Stimulated activated naive CD8-positive, alpha-beta T cell treated with anti-CD3 and anti-CD28 coated beads, Interleukin-15, Interleukin-2, amounts not matched to agents 100 ng/mL and 50 ng/mL, for 24 hours (primary cell): ENCODE data around the gene TFAP2D.

Experiments used
- H3K27ac Mint-ChIP-seq: one replicate; pipeline ENCODE4 v1.8.0; 2021; ENCODE audit warnings: mild to moderate bottlenecking, mixed read lengths
- H3K27me3 Mint-ChIP-seq: one replicate; pipeline ENCODE4 v1.8.0; 2021; ENCODE audit warnings: mixed read lengths
- H3K36me3 Mint-ChIP-seq: one replicate; pipeline ENCODE4 v1.8.0; 2021; ENCODE audit warnings: low read depth, mixed read lengths
- H3K4me1 Mint-ChIP-seq: one replicate; pipeline ENCODE4 v1.8.0; 2021; ENCODE audit warnings: low read depth, mixed read lengths
- H3K4me3 Mint-ChIP-seq: one replicate; pipeline ENCODE4 v1.8.0; 2021; ENCODE audit warnings: mild to moderate bottlenecking, mixed read lengths
- H3K9me3 Mint-ChIP-seq: one replicate; pipeline ENCODE4 v1.8.0; 2021; ENCODE audit warnings: mixed read lengths

TFAP2D gene

GRCh38 chr6:50713226-50713625, at the start of gene TFAP2D:
TSS of gene TFAP2D (plus strand) at chr6:50713526. CDS start at chr6:50714056, 530 bp downstream.
- Mint-ChIP-seq H3K36me3 (peaks cover 8% of the 10 kb centered on the region), H3K27me3 (peaks cover 86% of the 10 kb centered on the region), H3K4me1 (no peaks in the 10 kb centered on the region), H3K27ac (peak within 1 kb of the TSS; percentile 55), H3K9me3 (peaks cover 7% of the 10 kb centered on the region), H3K4me3 (no peak within 1 kb of the TSS)

GRCh38 chr6:50663806-50664205, 49.5 kb upstream of the TFAP2D start:
- Mint-ChIP-seq H3K4me3 (no peak overlapping the region), H3K27me3 (no peaks in the 10 kb centered on the region), H3K9me3 (peaks cover 7% of the 10 kb centered on the region), H3K27ac (no peak overlapping the region), H3K4me1 (no peaks in the 10 kb centered on the region), H3K36me3 (no peaks in the 10 kb centered on the region)

- Mint-ChIP-seq H3K4me3 (no peak overlapping the region), H3K36me3 (no peaks in the 10 kb centered on the region), H3K27ac (no peak overlapping the region), H3K4me1 (no peaks in the 10 kb centered on the region), H3K9me3 (peaks cover 7% of the 10 kb centered on the region), H3K27me3 (no peaks in the 10 kb centered on the region)
Measured at GRCh38 chr6:50666089-50666488, 47.2 kb upstream of the TFAP2D start.

- Mint-ChIP-seq H3K36me3 (no peaks in the 10 kb centered on the region), H3K27ac (no peak overlapping the region), H3K4me3 (no peak overlapping the region), H3K9me3 (peaks cover 1% of the 10 kb centered on the region), H3K27me3 (no peaks in the 10 kb centered on the region), H3K4me1 (no peaks in the 10 kb centered on the region)
Measured at GRCh38 chr6:50681213-50681824, 32.0 kb upstream of the TFAP2D start.

GRCh38 chr6:50689210-50689609, 24.1 kb upstream of the TFAP2D start:
- Mint-ChIP-seq H3K4me1 (no peaks in the 10 kb centered on the region), H3K9me3 (peaks cover 10% of the 10 kb centered on the region), H3K36me3 (no peaks in the 10 kb centered on the region), H3K4me3 (no peak overlapping the region), H3K27me3 (no peaks in the 10 kb centered on the region), H3K27ac (no peak overlapping the region)

- no peak overlapping the region for H3K4me3 Mint-ChIP-seq
- no peak overlapping the region for H3K27ac Mint-ChIP-seq
- H3K36me3 Mint-ChIP-seq, result no peaks in the 10 kb centered on the region
- no peaks in the 10 kb centered on the region for H3K4me1 Mint-ChIP-seq
- H3K9me3 Mint-ChIP-seq, result peaks cover 5% of the 10 kb centered on the region
- H3K27me3 Mint-ChIP-seq, result no peaks in the 10 kb centered on the region
Measured at GRCh38 chr6:50691814-50692495, 21.4 kb upstream of the TFAP2D start.

- Mint-ChIP-seq H3K27me3 (peaks cover 10% of the 10 kb centered on the region), H3K36me3 (no peaks in the 10 kb centered on the region), H3K9me3 (peaks cover 4% of the 10 kb centered on the region), H3K27ac (no peak overlapping the region), H3K4me3 (no peak overlapping the region), H3K4me1 (no peaks in the 10 kb centered on the region)
Measured at GRCh38 chr6:50698546-50698945, 14.8 kb upstream of the TFAP2D start.

- Mint-ChIP-seq H3K27me3 (peaks cover 14% of the 10 kb centered on the region), H3K27ac (no peak overlapping the region), H3K36me3 (no peaks in the 10 kb centered on the region), H3K9me3 (peaks cover 4% of the 10 kb centered on the region), H3K4me1 (no peaks in the 10 kb centered on the region), H3K4me3 (no peak overlapping the region)
Measured at GRCh38 chr6:50699051-50699775, 14.1 kb upstream of the TFAP2D start.

GRCh38 chr6:50706575-50706974, 6.8 kb upstream of the TFAP2D start:
- no peak overlapping the region for H3K27ac Mint-ChIP-seq
- H3K36me3 Mint-ChIP-seq, result no peaks in the 10 kb centered on the region
- peaks cover 5% of the 10 kb centered on the region for H3K9me3 Mint-ChIP-seq
- H3K27me3 Mint-ChIP-seq, result peaks cover 67% of the 10 kb centered on the region
- H3K4me3 Mint-ChIP-seq, result no peak overlapping the region
- H3K4me1 Mint-ChIP-seq, result no peaks in the 10 kb centered on the region

GRCh38 chr6:50707191-50707590, 6.1 kb upstream of the TFAP2D start:
- Mint-ChIP-seq H3K4me3 (no peak overlapping the region), H3K27me3 (peaks cover 73% of the 10 kb centered on the region), H3K9me3 (peaks cover 5% of the 10 kb centered on the region), H3K4me1 (no peaks in the 10 kb centered on the region), H3K36me3 (no peaks in the 10 kb centered on the region), H3K27ac (no peak overlapping the region)

GRCh38 chr6:50707652-50708300, 5.5 kb upstream of the TFAP2D start:
- Mint-ChIP-seq H3K36me3 (no peaks in the 10 kb centered on the region), H3K9me3 (peaks cover 5% of the 10 kb centered on the region), H3K27ac (no peak overlapping the region), H3K4me1 (no peaks in the 10 kb centered on the region), H3K4me3 (no peak overlapping the region), H3K27me3 (peaks cover 79% of the 10 kb centered on the region)

- Mint-ChIP-seq H3K27ac (no peak overlapping the region), H3K9me3 (peaks cover 5% of the 10 kb centered on the region), H3K4me1 (no peaks in the 10 kb centered on the region), H3K36me3 (no peaks in the 10 kb centered on the region), H3K4me3 (no peak overlapping the region), H3K27me3 (peaks cover 82% of the 10 kb centered on the region)
Measured at GRCh38 chr6:50708664-50709365, 4.5 kb upstream of the TFAP2D start.

- no peak overlapping the region for H3K27ac Mint-ChIP-seq
- H3K4me3 Mint-ChIP-seq, result no peak overlapping the region
- peaks cover 3% of the 10 kb centered on the region for H3K36me3 Mint-ChIP-seq
- H3K4me1 Mint-ChIP-seq, result no peaks in the 10 kb centered on the region
- peaks cover 84% of the 10 kb centered on the region for H3K27me3 Mint-ChIP-seq
- H3K9me3 Mint-ChIP-seq, result peaks cover 5% of the 10 kb centered on the region
Measured at GRCh38 chr6:50709366-50709734, 4.0 kb upstream of the TFAP2D start.

GRCh38 chr6:50711686-50712085, 1.6 kb upstream of the TFAP2D start:
- peaks cover 84% of the 10 kb centered on the region for H3K27me3 Mint-ChIP-seq
- no peak overlapping the region for H3K27ac Mint-ChIP-seq
- peaks cover 8% of the 10 kb centered on the region for H3K36me3 Mint-ChIP-seq
- peaks cover 7% of the 10 kb centered on the region for H3K9me3 Mint-ChIP-seq
- H3K4me1 Mint-ChIP-seq, result no peaks in the 10 kb centered on the region
- no peak overlapping the region for H3K4me3 Mint-ChIP-seq
